ENCODE results near the gene GREB1.
"Not testable (repeated sequence)": the region's sequence is repeated elsewhere in the genome, so short reads cannot be mapped to it uniquely, and the experiment has no call there.

GREB1 gene

DNA sequence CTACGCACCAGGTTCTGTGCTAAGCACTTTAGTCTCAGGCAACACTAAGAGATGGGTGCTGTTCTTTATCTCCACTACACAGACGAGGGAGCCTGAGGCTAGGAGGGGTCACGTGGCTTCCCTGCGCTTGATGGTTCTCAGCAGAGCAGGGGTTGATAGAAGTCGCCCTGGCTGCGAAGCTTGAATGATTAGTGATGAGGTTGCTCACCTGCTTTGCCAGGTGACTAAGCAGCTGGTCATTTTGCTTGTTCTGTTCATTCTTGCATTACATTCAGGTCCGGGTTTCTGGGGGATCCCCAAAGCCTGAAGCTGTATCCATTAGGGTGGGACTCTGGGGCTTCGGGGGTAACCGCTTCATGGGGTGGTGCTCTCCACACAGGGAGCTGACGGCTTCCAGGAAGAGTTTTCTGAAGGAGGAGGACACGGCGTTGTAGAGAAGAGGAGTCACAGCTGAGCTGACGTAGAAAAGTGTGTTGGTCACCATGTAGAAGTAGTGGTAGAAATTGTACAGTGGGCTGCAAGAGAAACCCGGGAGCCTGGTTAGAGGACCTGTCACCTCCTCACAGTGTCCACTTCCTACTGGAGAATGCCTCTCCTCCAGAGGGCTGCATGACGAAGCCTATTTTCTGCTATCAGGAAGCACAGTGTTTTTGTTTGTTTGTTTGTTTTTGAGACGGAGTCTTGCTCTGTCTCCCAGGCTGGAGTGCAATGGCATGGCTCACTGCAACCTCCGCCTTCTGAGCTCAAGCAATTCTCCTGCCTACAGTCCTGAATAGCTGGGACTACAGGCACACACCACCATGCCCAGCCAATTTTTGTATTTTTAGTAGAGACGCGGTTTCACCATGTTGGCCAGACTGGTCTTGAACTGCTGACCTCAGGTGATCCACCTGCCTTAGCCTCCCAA lies 124.6 kb downstream of the GREB1 start:
- no peak for DNase-seq (ENCODE audit: extremely low read depth, low read depth)

DNA sequence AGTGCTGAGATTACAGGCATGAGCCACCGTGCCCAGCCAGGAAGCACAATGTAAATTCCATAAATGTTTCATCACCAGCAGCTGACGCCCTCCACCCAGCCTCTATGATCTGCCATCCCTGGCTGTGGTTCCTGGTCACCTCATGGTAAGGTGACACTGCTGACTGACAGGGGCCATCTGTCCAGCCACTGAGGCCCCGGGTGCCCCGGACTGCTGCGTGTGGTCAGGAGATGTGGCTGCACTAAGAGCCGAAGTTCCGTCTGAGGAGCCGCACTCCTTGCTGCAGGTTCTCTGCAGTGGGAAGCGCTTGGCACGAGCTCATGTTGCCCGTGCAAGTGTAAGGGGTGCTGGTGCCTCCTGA lies 125.2 kb downstream of the GREB1 start:
- TF ChIP-seq, protein P1, sequence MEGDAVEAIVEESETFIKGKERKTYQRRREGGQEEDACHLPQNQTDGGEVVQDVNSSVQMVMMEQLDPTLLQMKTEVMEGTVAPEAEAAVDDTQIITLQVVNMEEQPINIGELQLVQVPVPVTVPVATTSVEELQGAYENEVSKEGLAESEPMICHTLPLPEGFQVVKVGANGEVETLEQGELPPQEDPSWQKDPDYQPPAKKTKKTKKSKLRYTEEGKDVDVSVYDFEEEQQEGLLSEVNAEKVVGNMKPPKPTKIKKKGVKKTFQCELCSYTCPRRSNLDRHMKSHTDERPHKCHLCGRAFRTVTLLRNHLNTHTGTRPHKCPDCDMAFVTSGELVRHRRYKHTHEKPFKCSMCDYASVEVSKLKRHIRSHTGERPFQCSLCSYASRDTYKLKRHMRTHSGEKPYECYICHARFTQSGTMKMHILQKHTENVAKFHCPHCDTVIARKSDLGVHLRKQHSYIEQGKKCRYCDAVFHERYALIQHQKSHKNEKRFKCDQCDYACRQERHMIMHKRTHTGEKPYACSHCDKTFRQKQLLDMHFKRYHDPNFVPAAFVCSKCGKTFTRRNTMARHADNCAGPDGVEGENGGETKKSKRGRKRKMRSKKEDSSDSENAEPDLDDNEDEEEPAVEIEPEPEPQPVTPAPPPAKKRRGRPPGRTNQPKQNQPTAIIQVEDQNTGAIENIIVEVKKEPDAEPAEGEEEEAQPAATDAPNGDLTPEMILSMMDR (IDR thresholded peaks at IDR 0.05; ENCODE audit: low read depth, low read length): no peak
- DNase-seq (ENCODE audit: extremely low read depth, low read depth): no peak

More for the DNA sequence above, 124.6 kb downstream of the GREB1 start:
- TF ChIP-seq, protein P1 (IDR thresholded peaks at IDR 0.05; ENCODE audit: low read depth, low read length): no peak

DNA sequence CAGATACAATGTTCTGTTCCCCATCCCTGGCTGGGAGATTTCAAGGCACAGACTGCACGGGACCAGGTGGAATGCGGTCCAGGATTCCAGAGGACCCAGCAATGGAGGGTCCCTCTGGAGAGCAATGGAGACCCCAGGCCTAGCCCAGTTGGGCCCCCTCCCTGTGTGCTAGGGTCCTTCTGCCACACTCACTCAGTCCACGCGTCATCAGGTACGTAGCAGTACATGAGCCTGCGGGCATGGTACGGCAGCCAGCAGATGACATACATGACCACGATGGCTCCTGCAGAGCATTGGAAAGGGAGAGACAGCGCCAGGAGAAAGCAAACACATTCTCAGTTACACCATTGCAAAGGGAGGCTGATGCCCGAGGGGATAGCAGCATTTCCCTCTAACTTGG lies 126.0 kb downstream of the GREB1 start:
- DNase-seq (ENCODE audit: extremely low read depth, low read depth): no peak
- TF ChIP-seq, protein P1 (IDR thresholded peaks at IDR 0.05; ENCODE audit: low read depth, low read length): no peak

DNA sequence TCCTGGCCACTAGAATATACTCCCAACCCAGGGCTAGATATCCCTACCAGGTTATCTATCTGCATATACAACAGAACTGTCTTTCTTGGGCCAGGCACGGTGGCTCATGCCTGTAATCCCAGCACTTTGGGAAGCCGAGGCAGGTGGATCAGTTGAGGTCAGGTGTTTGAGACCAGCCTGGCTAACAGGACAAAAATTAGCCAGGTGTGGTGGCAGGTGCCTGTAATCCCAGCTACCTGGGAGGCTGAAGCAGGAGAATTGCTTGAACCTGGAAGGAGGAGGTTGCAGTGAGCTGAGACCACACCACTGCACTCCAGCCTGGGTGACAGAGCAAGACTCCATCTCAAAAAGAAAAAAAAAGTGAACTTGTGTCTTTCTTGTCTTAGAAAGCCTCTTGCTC lies 126.6 kb downstream of the GREB1 start:
- not testable (repeated sequence) for DNase-seq (ENCODE audit: extremely low read depth, low read depth)

DNA sequence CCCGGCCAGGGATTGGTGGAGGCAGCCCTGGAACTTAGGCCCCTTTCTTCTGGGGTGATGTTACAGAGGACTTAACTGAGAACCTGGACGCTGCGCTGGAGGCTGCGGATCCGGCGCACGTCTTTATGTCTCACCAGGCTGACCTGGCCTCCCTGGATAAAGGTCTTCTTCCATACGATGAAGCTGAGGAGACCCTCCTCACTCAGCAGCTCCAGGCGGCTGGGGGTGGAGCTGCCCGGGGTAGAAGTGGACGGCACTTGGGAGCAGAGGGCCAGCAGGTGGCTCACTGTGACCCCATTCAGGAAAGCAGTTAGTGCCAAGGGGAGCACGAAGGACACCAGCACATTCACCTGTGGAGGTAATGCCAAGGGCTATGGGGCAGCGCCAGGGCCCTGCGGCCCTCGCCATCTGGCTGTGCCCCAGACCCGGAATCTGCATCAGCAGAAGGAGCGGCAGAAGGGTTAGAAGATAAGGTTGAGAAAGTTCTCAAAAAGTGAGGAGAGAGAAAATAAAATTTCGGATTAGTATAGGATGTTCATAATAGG lies 128.1 kb downstream of the GREB1 start:
- TF ChIP-seq, protein P1 (IDR thresholded peaks at IDR 0.05; ENCODE audit: low read depth, low read length): no peak
- no peak for DNase-seq (ENCODE audit: extremely low read depth, low read depth)

DNA sequence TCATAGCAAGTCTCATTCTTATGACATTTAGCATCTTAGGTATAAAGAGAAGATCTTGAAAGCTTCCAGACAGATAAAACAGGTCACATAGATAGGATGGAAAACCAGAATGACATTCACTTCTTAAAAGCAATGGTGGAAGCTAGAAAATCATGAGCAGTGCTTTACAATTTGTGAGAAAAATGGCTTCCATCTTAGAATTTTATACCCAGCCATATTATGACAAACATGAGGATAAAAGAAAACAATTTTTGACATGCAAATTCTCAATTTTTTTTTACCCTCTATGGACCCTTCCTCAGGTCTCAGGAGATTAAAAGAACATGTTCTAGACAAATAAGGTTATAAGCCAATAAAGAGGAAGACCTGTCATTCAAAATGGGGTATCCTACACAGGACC lies 129.0 kb downstream of the GREB1 start:
- no peak for DNase-seq (ENCODE audit: extremely low read depth, low read depth)
- TF ChIP-seq, protein P1 (IDR thresholded peaks at IDR 0.05; ENCODE audit: low read depth, low read length): no peak

DNA sequence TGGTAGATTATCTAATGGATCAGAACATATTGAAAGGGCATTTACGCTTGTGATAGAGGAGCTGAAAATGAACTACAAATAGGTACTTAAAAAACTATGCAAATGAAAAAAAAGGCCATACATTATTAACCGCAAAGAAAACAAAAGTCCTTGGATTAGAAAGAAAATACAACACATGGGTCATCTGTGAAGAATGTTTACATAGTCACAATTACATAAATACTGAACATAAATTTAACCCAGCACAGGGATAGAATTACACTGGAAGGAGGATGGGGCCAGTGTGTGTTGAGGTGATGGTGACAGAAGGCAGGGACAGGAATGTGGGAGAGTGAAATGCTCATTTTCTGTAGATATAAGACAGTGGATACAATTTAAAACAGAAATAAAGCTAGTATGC lies 129.6 kb downstream of the GREB1 start:
- no peak for DNase-seq (ENCODE audit: extremely low read depth, low read depth)
- TF ChIP-seq, protein P1 (IDR thresholded peaks at IDR 0.05; ENCODE audit: low read depth, low read length): no peak
